Measurements from ENCODE around the gene OXCT1.

- no peak for TF ChIP-seq POLR2A (IDR thresholded peaks at IDR 0.05; ENCODE audit: low read depth, low read length)
- TF ChIP-seq POLR2AphosphoS5 (IDR thresholded peaks at IDR 0.05; ENCODE audit: low read depth, low read length): no peak
- TF ChIP-seq SPI1 (IDR thresholded peaks at IDR 0.05; ENCODE audit: low read depth, low read length): no peak
- TF ChIP-seq TAF1 (IDR thresholded peaks at IDR 0.05; ENCODE audit: low read depth, low read length): no peak
- no peak for TF ChIP-seq POU2F2 (IDR thresholded peaks at IDR 0.05; ENCODE audit: low read depth, low read length)
These were observed 33.2 kb upstream of the OXCT1 start for GRCh38 chr5:41903382-41903891.
